IMR-90 (cell line): ENCODE results near the gene IL1RAPL1. TPM values are rescaled to one million over a fixed set of nuclear protein-coding genes. Genes with fewer than 3 reads are reported as not detected.

Source experiments
- ATAC-seq: fragments of 200-7000 bp; cut with Tn5 transposase; 2 replicates; pipeline ENCODE4 v1.9.1; 2020; ENCODE audit warnings: low read depth, mild to moderate bottlenecking, moderate library complexity
- BruUV-seq: library from RNA; stranded (reverse); fragments of 400-500 nt; replicated peaks from 2 replicates; lab custom pipeline; 2021; lab: Mats Ljungman, UMichigan
- CTCF ChIA-PET: fragments of 300-600 bp; formaldehyde crosslinking; extraction: SDS; loops from one replicate; lab custom pipeline; 2021; ENCODE audit warnings: antibody characterized with exemption; lab: Yijun Ruan, JAX
- POLR2A ChIA-PET: fragments of 300-600 bp; sonication (Branson Sonifier 250); formaldehyde crosslinking; loops from one replicate; lab custom pipeline; 2022; ENCODE audit warnings: antibody characterized with exemption; ENCODE audit not compliant: unreplicated experiment; lab: Charles Lee
- DNase-seq: peaks from one replicate; pipeline ENCODE4 v3.0.0; 2013
- H2AFZ ChIP-seq: replicated peaks from 2 replicates; pipeline ENCODE3; 2013; ENCODE audit warnings: low read length, mild to moderate bottlenecking; ENCODE audit not compliant: poor library complexity
- H2AK5ac ChIP-seq: 2 replicates; pipeline ENCODE4 v1.6.1; 2013; ENCODE audit warnings: low read depth, low read length, inconsistent platforms
- H2AK9ac ChIP-seq: replicated peaks from 2 replicates; pipeline ENCODE3; 2013; ENCODE audit warnings: mild to moderate bottlenecking, low read depth, low read length, moderate library complexity; ENCODE audit not compliant: poor library complexity
- H2BK120ac ChIP-seq: 2 replicates; pipeline ENCODE4 v1.6.1; 2013; ENCODE audit warnings: low read depth, low read length, inconsistent platforms
- H2BK15ac ChIP-seq: 3 replicates; pipeline ENCODE4 v1.6.1; 2013; ENCODE audit warnings: low read depth, low read length, inconsistent platforms
- H2BK20ac ChIP-seq: 2 replicates; pipeline ENCODE4 v1.6.1; 2013; ENCODE audit warnings: low read depth, mild to moderate bottlenecking, inconsistent platforms, low read length, moderate library complexity
- H2BK5ac ChIP-seq: 2 replicates; pipeline ENCODE4 v1.6.1; 2013; ENCODE audit warnings: mild to moderate bottlenecking, low read depth, low read length, inconsistent platforms; ENCODE audit not compliant: poor library complexity, severe bottlenecking
- H3K14ac ChIP-seq: replicated peaks from 2 replicates; pipeline ENCODE4 v1.6.1; 2013; ENCODE audit warnings: low read depth, low read length, inconsistent platforms
- H3K18ac ChIP-seq: 2 replicates; pipeline ENCODE4 v1.6.1; 2013; ENCODE audit warnings: low read depth, low read length, control low read depth
- H3K23ac ChIP-seq: 2 replicates; pipeline ENCODE4 v1.6.1; 2013; ENCODE audit warnings: low read depth, low read length, inconsistent platforms
- H3K27ac ChIP-seq: 2 replicates; pipeline ENCODE4 v1.5.1; 2013; ENCODE audit warnings: mild to moderate bottlenecking, control low read depth, low read length; ENCODE audit not compliant: insufficient read depth
- H3K27me3 ChIP-seq: 2 replicates; pipeline ENCODE4 v1.6.1; 2013; ENCODE audit warnings: low read length; ENCODE audit not compliant: control insufficient read depth, insufficient read depth
- H3K36me3 ChIP-seq: 2 replicates; pipeline ENCODE4 v1.6.1; 2013; ENCODE audit warnings: low read length, mixed read lengths; ENCODE audit not compliant: control insufficient read depth, insufficient read depth
- H3K4ac ChIP-seq: 2 replicates; pipeline ENCODE4 v1.6.1; 2013; ENCODE audit warnings: low read depth, low read length, inconsistent platforms
- H3K4me1 ChIP-seq: 2 replicates; pipeline ENCODE4 v1.6.1; 2013; ENCODE audit warnings: low read length, mixed read lengths; ENCODE audit not compliant: control insufficient read depth, insufficient read depth
- H3K4me2 ChIP-seq: 2 replicates; pipeline ENCODE4 v1.6.1; 2013; ENCODE audit warnings: low read depth, mild to moderate bottlenecking, control low read depth, low read length, moderate library complexity
- H3K4me3 ChIP-seq: 2 replicates; pipeline ENCODE4 v1.5.1; 2013; ENCODE audit warnings: low read depth, mild to moderate bottlenecking, control low read depth, low read length, moderate library complexity; ENCODE audit not compliant: insufficient read depth
- H3K56ac ChIP-seq: 2 replicates; pipeline ENCODE4 v1.6.1; 2013; ENCODE audit warnings: low read length, inconsistent platforms; ENCODE audit not compliant: insufficient read depth; ENCODE audit errors: extremely low read depth
- H3K79me1 ChIP-seq, 2 experiments: 2 replicates each; pipeline ENCODE4 v1.6.1; 2013; ENCODE audit warnings: low read length in 2 of 2, inconsistent platforms in 1 of 2, low read depth in 1 of 2
- H3K9ac ChIP-seq: 2 replicates; pipeline ENCODE4 v1.6.1; 2013; ENCODE audit warnings: low read depth, low read length, control low read depth
- H3K9me1 ChIP-seq: 2 replicates; pipeline ENCODE4 v1.6.1; 2013; ENCODE audit warnings: low read length, inconsistent platforms; ENCODE audit not compliant: insufficient read depth
- H3K9me3 ChIP-seq: 2 replicates; pipeline ENCODE4 v1.6.1; 2013; ENCODE audit warnings: low read length; ENCODE audit not compliant: control insufficient read depth, insufficient read depth
- H4K20me1 ChIP-seq: 2 replicates; pipeline ENCODE4 v1.6.1; 2013; ENCODE audit warnings: low read length, inconsistent platforms; ENCODE audit not compliant: insufficient read depth
- H4K5ac ChIP-seq: 2 replicates; pipeline ENCODE4 v1.6.1; 2013; ENCODE audit warnings: mild to moderate bottlenecking, low read depth, low read length, control low read depth
- H4K8ac ChIP-seq, 2 experiments: 2 replicates each; pipeline ENCODE4 v1.6.1; 2013; ENCODE audit warnings: low read depth in 2 of 2, low read length in 2 of 2, control low read depth in 1 of 2, inconsistent platforms in 1 of 2
- H4K91ac ChIP-seq: 2 replicates; pipeline ENCODE4 v1.6.1; 2013; ENCODE audit warnings: low read depth, low read length, inconsistent platforms; ENCODE audit not compliant: insufficient read depth
- BHLHE40 ChIP-seq: fragments of 150-350 bp; IDR thresholded peaks from 2 replicates; pipeline ENCODE4 v1.6.1; 2016; ENCODE audit warnings: mild to moderate bottlenecking, low read depth, low read length
- CEBPB ChIP-seq: IDR thresholded peaks from 2 replicates; pipeline ENCODE4 v1.6.1; 2012; ENCODE audit warnings: low read depth, low read length, improper control_type of control experiment
- CHD1 ChIP-seq: IDR thresholded peaks from 2 replicates; pipeline ENCODE4 v1.6.1; 2012; ENCODE audit warnings: low read depth, low read length, improper control_type of control experiment
- FOS ChIP-seq: fragments of 150-350 bp; IDR thresholded peaks from 2 replicates; pipeline ENCODE4 v1.6.1; 2016; ENCODE audit warnings: low read depth, low read length
- MAFK ChIP-seq: IDR thresholded peaks from 2 replicates; pipeline ENCODE4 v1.6.1; 2012; ENCODE audit warnings: low read depth, low read length, improper control_type of control experiment
- MAZ ChIP-seq: IDR thresholded peaks from 2 replicates; pipeline ENCODE4 v1.6.1; 2012; ENCODE audit warnings: low read depth, mild to moderate bottlenecking, low read length, improper control_type of control experiment, moderate library complexity, borderline replicate concordance
- MXI1 ChIP-seq: IDR thresholded peaks from 2 replicates; pipeline ENCODE4 v1.6.1; 2012; ENCODE audit warnings: low read depth, mild to moderate bottlenecking, low read length, moderate library complexity, borderline replicate concordance
- NFE2L2 ChIP-seq: fragments of 150-350 bp; IDR thresholded peaks from 2 replicates; pipeline ENCODE4 v1.6.1; 2016; ENCODE audit warnings: low read depth, mild to moderate bottlenecking, low read length
- POLR2A ChIP-seq: IDR thresholded peaks from 2 replicates; pipeline ENCODE4 v1.6.1; 2012; ENCODE audit warnings: mild to moderate bottlenecking, low read depth, low read length
- RAD21 ChIP-seq: IDR thresholded peaks from 2 replicates; pipeline ENCODE4 v1.6.1; 2012; ENCODE audit warnings: low read length, improper control_type of control experiment
- RCOR1 ChIP-seq: IDR thresholded peaks from 2 replicates; pipeline ENCODE4 v1.6.1; 2012; ENCODE audit warnings: mild to moderate bottlenecking, low read length, improper control_type of control experiment; ENCODE audit not compliant: insufficient replicate concordance
- RFX5 ChIP-seq: IDR thresholded peaks from 2 replicates; pipeline ENCODE4 v1.8.0; 2012; ENCODE audit warnings: low read depth, mild to moderate bottlenecking, low read length, moderate library complexity
- SMC3 ChIP-seq: fragments of 150-350 bp; IDR thresholded peaks from 2 replicates; pipeline ENCODE4 v1.6.1; 2016; ENCODE audit warnings: low read depth, mild to moderate bottlenecking, antibody characterized with exemption, low read length, moderate library complexity
- USF2 ChIP-seq: fragments of 150-350 bp; IDR thresholded peaks from 2 replicates; pipeline ENCODE4 v1.6.1; 2017; ENCODE audit warnings: mild to moderate bottlenecking, antibody characterized with exemption, low read length, low read depth
- WGBS, 2 experiments: methylation state at CpG; one replicate each; pipeline versions ENCODE4 v1.1.5 to v1.1.7; 2013; ENCODE audit warnings: missing lambda C conversion rate in 2 of 2; ENCODE audit not compliant: insufficient read length in 1 of 2; ENCODE audit errors: extremely low coverage in 2 of 2; 5-methylcytosine and 5-hydroxymethylcytosine counted together
- dilution Hi-C: fragments of 300-500 bp; cut with HindIII; formaldehyde crosslinking; loops from one replicate; pipeline ENCODE4 v1.14.3; 2018; ENCODE audit warnings: low sequenced_read_pairs; ENCODE audit not compliant: unreplicated experiment
- in situ Hi-C: fragments of 300-500 bp; cut with MboI; formaldehyde crosslinking; loops from 3 replicates; pipeline ENCODE4 v1.14.3; 2019; ENCODE audit warnings: low sequenced_read_pairs, inconsistent platforms, mixed read lengths
- intact Hi-C: fragments of 100-400 bp; cut with micrococcal nuclease; formaldehyde crosslinking; loops from 2 replicates; pipeline ENCODE4 v1.10.0; 2022
- polyA plus RNA-seq, 3 experiments: library from polyadenylated mRNA; depleted of rRNA; stranded (reverse); fragments of >200 nt; gene quantifications; 2 replicates each; pipeline ENCODE4 v1.2.3, GENCODE V29; 2012; ENCODE audit warnings: low replicate concordance in 1 of 3
- total RNA-seq: library from RNA; depleted of rRNA; stranded (reverse); fragments of >200 nt; gene quantifications from 2 replicates; pipeline ENCODE4 v1.2.3, GENCODE V29; 2012
- TF ChIP-seq, protein P1 (sequence below): fragments of 150-350 bp; IDR thresholded peaks from 2 replicates; pipeline ENCODE4 v1.6.1; 2016; ENCODE audit warnings: low read depth, mild to moderate bottlenecking, low read length, moderate library complexity, borderline replicate concordance
- TF ChIP-seq, protein P2 (sequence below): conservative IDR thresholded peaks from 2 replicates; pipeline ENCODE4 v1.5.1; 2012; ENCODE audit warnings: mild to moderate bottlenecking, low read depth, low read length, improper control_type of control experiment

The IL1RAPL1 gene
- total and polyA plus RNA-seq, 2 of the 4 experiments (the other 2 are of a cell fraction) = 1.5 to 9.0 TPM

DNA sequence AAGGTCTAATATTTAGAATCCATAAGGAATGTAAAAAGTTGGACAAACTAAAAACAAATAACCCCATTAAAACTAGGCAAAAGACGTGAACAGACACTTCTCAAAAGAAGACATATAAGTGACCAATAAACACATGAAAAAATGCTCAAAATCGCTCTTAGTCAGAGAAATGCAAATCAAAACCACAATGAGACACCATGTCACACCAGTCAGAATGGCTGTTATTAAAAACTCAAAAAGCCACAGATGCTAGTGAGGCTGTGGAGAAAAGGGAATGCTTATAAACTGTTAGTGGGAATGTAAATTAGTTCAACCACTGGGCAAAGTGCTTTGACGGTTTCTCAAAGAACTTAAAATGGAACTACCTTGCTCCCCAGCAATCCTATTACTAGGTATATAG is 953.8 kb downstream of the IL1RAPL1 start:
- Histone ChIP-seq H2AK5ac (no peak overlapping the region), H2AFZ (no peak overlapping the region), H2BK5ac (no peak overlapping the region), H4K8ac (no peak overlapping the region), H3K4me2 (no peak overlapping the region), H4K20me1 (no peaks in the 10 kb centered on the region), H3K14ac (no peak overlapping the region), H2BK120ac (no peak overlapping the region), H2AK9ac (no peak overlapping the region), H3K18ac (no peak overlapping the region), H3K9me1 (no peaks in the 10 kb centered on the region), H3K4me3 (no peak overlapping the region), H3K56ac (no peak overlapping the region), H3K79me1 (no peaks in the 10 kb centered on the region), H4K5ac (no peak overlapping the region), H3K9ac (no peak overlapping the region), H2BK20ac (no peak overlapping the region), H3K4ac (no peak overlapping the region), H3K9me3 (no peaks in the 10 kb centered on the region), H3K36me3 (no peaks in the 10 kb centered on the region), H3K27me3 (no peaks in the 10 kb centered on the region), H4K91ac (no peak overlapping the region), H2BK15ac (no peak overlapping the region), H3K27ac (no peak overlapping the region), H3K4me1 (no peaks in the 10 kb centered on the region), H3K23ac (no peak overlapping the region)
- DNase-seq = no peak
- ChIA-PET CTCF (interaction anchor here (0.6 kb wide), 1 partner anchor 1742 kb away, joined by 3 read pairs; no protein-coding TSS in a partner anchor), POLR2A (no interaction called here)
- dilution Hi-C loops (no loop called here), in situ Hi-C loops (no loop called here), intact Hi-C loops (no loop called here)
- TF ChIP-seq RFX5 = no peak
- no peak for TF ChIP-seq MAFK
- no peak for TF ChIP-seq USF2
- no peak for TF ChIP-seq MAZ
- TF ChIP-seq FOS = no peak
- TF ChIP-seq SMC3 = no peak
- no peak for TF ChIP-seq BHLHE40
- no peak for TF ChIP-seq NFE2L2
- TF ChIP-seq RCOR1 = no peak
- TF ChIP-seq CHD1 = no peak
- TF ChIP-seq MXI1 = no peak
- no peak for TF ChIP-seq CEBPB
- TF ChIP-seq, protein P1, sequence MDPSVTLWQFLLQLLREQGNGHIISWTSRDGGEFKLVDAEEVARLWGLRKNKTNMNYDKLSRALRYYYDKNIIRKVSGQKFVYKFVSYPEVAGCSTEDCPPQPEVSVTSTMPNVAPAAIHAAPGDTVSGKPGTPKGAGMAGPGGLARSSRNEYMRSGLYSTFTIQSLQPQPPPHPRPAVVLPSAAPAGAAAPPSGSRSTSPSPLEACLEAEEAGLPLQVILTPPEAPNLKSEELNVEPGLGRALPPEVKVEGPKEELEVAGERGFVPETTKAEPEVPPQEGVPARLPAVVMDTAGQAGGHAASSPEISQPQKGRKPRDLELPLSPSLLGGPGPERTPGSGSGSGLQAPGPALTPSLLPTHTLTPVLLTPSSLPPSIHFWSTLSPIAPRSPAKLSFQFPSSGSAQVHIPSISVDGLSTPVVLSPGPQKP = no peak
- TF ChIP-seq, protein P2, sequence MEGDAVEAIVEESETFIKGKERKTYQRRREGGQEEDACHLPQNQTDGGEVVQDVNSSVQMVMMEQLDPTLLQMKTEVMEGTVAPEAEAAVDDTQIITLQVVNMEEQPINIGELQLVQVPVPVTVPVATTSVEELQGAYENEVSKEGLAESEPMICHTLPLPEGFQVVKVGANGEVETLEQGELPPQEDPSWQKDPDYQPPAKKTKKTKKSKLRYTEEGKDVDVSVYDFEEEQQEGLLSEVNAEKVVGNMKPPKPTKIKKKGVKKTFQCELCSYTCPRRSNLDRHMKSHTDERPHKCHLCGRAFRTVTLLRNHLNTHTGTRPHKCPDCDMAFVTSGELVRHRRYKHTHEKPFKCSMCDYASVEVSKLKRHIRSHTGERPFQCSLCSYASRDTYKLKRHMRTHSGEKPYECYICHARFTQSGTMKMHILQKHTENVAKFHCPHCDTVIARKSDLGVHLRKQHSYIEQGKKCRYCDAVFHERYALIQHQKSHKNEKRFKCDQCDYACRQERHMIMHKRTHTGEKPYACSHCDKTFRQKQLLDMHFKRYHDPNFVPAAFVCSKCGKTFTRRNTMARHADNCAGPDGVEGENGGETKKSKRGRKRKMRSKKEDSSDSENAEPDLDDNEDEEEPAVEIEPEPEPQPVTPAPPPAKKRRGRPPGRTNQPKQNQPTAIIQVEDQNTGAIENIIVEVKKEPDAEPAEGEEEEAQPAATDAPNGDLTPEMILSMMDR = no peak
- no peak for TF ChIP-seq POLR2A
- no peak for TF ChIP-seq RAD21
- 60% methylated on average over 1 of the region's 3 CpGs; no CpG with 5 or more reads in 1 of the 2 experiments for WGBS, 2 experiments
- BruUV-seq = no TSS peak
- no peak for ATAC-seq
